ENCODE measurements around the gene PPP1R2.

Gene PPP1R2

DNA sequence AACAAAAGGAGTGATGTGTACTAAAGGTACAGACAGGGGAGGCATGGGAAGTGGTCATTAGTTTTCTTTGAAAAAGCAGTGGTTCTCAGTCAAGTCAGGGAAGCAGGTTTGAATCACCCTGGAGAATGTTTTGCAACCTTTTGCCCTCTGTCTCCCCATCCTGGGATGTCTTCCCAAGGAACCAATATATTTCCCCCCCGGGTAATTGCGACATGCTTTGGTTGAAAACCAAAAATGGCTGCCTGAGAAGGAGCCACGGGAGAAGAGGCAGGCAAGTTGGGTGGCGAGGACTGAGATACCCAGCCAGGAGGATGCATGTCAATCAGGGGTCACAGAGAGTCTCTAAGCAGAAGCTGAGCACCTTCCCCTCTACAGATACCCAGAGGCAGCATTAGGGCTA is 20.2 kb upstream of the PPP1R2 start:
- Histone ChIP-seq H3K27me3 (ENCODE audit: low read depth, low read length) (no peaks in the 10 kb centered on the region), H3K9me3 (ENCODE audit: control insufficient read depth in 1 of 2, low read length in 2 of 2) (no peaks in the 10 kb centered on the region), H3K4me3 (ENCODE audit: low read depth in 1 of 2, low read length in 2 of 2) (no peak overlapping the region), H3K4me1 (ENCODE audit: control insufficient read depth in 1 of 2, insufficient read depth in 2 of 2, low read length in 2 of 2) (no peaks in the 10 kb centered on the region), H3K27ac (ENCODE audit: low read length) (no peak overlapping the region), H3K36me3 (ENCODE audit: control insufficient read depth in 1 of 2, insufficient read depth in 2 of 2, low read length in 2 of 2) (no peaks in the 10 kb centered on the region)

DNA sequence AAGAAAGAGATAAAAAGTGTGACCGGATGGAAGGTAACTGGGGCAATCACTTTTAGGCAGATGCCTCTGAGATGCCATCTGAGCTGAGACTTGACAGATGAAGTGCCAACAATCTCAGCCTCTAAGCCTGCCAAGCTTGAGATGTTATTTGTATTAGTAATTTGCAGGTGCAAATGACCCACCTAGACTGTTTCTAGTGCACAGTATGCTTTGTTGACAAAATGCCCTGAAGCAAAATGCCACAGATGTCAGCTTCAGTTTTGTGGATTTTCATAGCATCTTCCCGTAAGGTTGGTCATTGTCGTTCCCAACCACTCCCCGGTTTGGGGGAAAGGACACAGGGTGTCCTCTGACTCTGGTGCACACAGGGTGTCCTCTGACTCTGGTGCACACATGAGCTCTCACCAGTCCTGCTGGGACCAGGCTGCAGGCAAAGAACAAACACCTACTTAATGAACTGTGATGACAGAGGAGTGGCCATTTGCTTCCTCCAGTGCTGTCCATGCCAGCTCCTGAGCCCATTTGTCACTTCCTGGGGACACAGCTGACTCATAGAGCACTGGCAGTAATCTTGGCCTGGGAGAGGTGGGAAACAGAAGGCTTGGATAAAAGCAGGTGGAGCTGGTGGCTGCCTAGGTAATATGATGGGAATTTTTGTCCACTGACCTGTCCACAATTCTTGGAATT is 16.7 kb upstream of the PPP1R2 start:
- Histone ChIP-seq H3K36me3 (ENCODE audit: control insufficient read depth in 1 of 2, insufficient read depth in 2 of 2, low read length in 2 of 2) (no peaks in the 10 kb centered on the region), H3K27me3 (ENCODE audit: low read depth, low read length) (no peaks in the 10 kb centered on the region), H3K4me1 (ENCODE audit: control insufficient read depth in 1 of 2, insufficient read depth in 2 of 2, low read length in 2 of 2) (no peaks in the 10 kb centered on the region), H3K27ac (ENCODE audit: low read length) (no peak overlapping the region), H3K4me3 (ENCODE audit: low read depth in 1 of 2, low read length in 2 of 2) (no peak overlapping the region), H3K9me3 (ENCODE audit: control insufficient read depth in 1 of 2, low read length in 2 of 2) (no peaks in the 10 kb centered on the region)

DNA sequence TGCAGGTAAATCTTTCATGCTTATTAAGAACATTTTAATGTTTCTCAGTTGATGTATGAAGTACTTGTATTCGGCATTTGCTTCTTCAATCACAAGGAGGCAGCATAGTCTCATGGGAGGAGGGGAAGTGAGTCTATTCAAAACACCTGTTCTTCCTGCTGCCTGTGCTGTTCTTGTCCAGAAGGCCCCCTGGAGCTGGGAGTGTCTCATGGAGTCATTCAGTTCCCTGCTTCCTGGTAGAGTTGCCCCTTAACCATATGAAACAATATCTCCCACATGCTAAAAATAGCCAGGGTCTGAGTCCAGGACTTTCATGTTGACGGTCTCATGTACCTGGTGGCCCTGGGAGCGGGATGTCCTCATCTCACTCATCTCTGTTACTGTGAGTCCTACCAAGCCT is 15.5 kb upstream of the PPP1R2 start:
- no peak overlapping the region for H3K4me3 ChIP-seq (ENCODE audit: low read depth in 1 of 2, low read length in 2 of 2)
- H3K9me3 ChIP-seq (ENCODE audit: control insufficient read depth in 1 of 2, low read length in 2 of 2): no peaks in the 10 kb centered on the region
- no peaks in the 10 kb centered on the region for H3K36me3 ChIP-seq (ENCODE audit: control insufficient read depth in 1 of 2, insufficient read depth in 2 of 2, low read length in 2 of 2)
- no peaks in the 10 kb centered on the region for H3K4me1 ChIP-seq (ENCODE audit: control insufficient read depth in 1 of 2, insufficient read depth in 2 of 2, low read length in 2 of 2)
- no peak overlapping the region for H3K27ac ChIP-seq (ENCODE audit: low read length)
- H3K27me3 ChIP-seq (ENCODE audit: low read depth, low read length): no peaks in the 10 kb centered on the region

DNA sequence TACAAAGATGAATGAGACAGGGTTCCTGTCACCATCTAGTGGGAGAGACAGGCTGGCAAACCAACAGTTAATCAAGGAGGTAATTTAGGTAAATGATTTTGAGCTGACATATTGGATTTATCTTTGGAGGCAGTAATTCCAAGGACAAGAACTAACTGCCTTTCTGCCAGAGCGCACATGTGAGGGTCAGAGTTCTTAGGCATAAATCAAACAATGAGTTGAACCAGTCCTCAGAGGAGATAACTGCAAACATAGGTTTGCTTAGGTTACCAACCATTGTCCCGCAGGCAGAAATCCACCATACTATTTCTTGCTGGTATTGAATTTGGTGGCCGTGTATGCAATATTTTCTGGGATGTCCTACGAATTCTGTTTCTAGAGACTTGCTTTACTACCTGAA is 14.2 kb upstream of the PPP1R2 start:
- Histone ChIP-seq H3K27me3 (ENCODE audit: low read depth, low read length) (no peaks in the 10 kb centered on the region), H3K27ac (ENCODE audit: low read length) (no peak overlapping the region), H3K36me3 (ENCODE audit: control insufficient read depth in 1 of 2, insufficient read depth in 2 of 2, low read length in 2 of 2) (no peaks in the 10 kb centered on the region), H3K4me3 (ENCODE audit: low read depth in 1 of 2, low read length in 2 of 2) (no peak overlapping the region), H3K4me1 (ENCODE audit: control insufficient read depth in 1 of 2, insufficient read depth in 2 of 2, low read length in 2 of 2) (no peaks in the 10 kb centered on the region), H3K9me3 (ENCODE audit: control insufficient read depth in 1 of 2, low read length in 2 of 2) (no peaks in the 10 kb centered on the region)

DNA sequence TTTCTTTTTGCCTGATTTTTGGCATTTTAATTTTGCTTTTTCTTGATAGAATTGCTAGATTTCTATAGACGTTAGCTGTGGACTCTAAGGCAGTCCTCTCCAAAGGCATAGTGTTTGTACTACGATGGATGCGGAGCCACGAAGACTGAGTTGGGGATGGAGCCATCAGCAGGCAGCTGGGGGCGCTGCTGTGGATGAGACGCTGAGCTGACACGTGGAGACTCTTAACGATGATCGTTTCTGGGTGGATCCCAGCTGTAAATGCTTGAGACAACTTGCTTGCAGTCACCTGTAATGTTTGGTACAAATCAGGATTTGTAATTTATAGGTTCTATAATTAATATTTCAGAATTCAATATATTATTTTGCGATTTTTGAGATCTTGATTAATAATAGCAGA is 13.3 kb upstream of the PPP1R2 start:
- H3K36me3 ChIP-seq (ENCODE audit: control insufficient read depth in 1 of 2, insufficient read depth in 2 of 2, low read length in 2 of 2): no peaks in the 10 kb centered on the region
- no peak overlapping the region for H3K4me3 ChIP-seq (ENCODE audit: low read depth in 1 of 2, low read length in 2 of 2)
- H3K27me3 ChIP-seq (ENCODE audit: low read depth, low read length): no peaks in the 10 kb centered on the region
- no peaks in the 10 kb centered on the region for H3K4me1 ChIP-seq (ENCODE audit: control insufficient read depth in 1 of 2, insufficient read depth in 2 of 2, low read length in 2 of 2)
- no peaks in the 10 kb centered on the region for H3K9me3 ChIP-seq (ENCODE audit: control insufficient read depth in 1 of 2, low read length in 2 of 2)
- no peak overlapping the region for H3K27ac ChIP-seq (ENCODE audit: low read length)

DNA sequence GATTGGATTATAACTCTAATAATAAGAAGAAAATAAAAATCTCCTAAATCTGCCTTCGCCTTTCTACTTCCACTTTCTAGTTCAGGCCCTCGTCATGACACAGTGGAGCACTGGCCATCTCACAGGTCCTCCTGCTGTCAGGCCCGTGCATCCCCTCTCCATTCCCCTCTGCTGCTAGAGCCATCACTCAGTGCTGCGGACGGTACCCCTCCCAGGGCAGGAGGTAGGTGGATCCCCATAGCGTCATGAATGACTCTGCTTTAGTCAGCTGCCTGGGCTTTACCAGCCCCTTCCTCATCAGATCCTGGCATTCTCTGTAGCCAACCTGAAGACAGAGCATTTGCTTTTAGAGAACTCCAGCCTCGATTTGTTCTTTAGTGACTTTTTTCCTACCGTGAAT is 12.0 kb upstream of the PPP1R2 start:
- Histone ChIP-seq H3K4me3 (ENCODE audit: low read depth in 1 of 2, low read length in 2 of 2) (no peak overlapping the region), H3K9me3 (ENCODE audit: control insufficient read depth in 1 of 2, low read length in 2 of 2) (no peaks in the 10 kb centered on the region), H3K27me3 (ENCODE audit: low read depth, low read length) (no peaks in the 10 kb centered on the region), H3K36me3 (ENCODE audit: control insufficient read depth in 1 of 2, insufficient read depth in 2 of 2, low read length in 2 of 2) (no peaks in the 10 kb centered on the region), H3K27ac (ENCODE audit: low read length) (no peak overlapping the region), H3K4me1 (ENCODE audit: control insufficient read depth in 1 of 2, insufficient read depth in 2 of 2, low read length in 2 of 2) (peaks cover 4% of the 10 kb centered on the region in 2 donors)

DNA sequence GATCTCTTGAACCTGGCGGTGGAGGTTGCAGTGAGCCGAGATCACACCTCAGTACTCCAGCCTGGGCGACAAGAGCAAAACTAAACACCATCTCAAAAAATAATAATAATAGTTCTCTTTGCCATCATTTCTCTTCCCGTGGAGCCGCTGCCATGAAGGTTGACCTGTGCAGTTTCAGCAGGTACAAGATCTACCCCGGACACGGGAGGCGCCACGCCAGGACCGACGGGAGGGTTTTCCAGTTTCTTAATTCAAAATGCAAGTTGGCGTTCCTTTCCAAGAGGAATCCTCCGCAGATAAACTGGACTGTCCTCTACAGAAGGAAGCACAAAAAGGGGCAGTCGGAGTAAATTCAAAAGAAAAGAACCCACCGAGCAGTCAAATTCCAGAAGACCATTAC is 11.3 kb upstream of the PPP1R2 start:
- peaks cover 4% of the 10 kb centered on the region in 2 donors for H3K4me1 ChIP-seq (ENCODE audit: control insufficient read depth in 1 of 2, insufficient read depth in 2 of 2, low read length in 2 of 2)
- no peaks in the 10 kb centered on the region for H3K27me3 ChIP-seq (ENCODE audit: low read depth, low read length)
- H3K4me3 ChIP-seq (ENCODE audit: low read depth in 1 of 2, low read length in 2 of 2): no peak overlapping the region
- no peaks in the 10 kb centered on the region for H3K36me3 ChIP-seq (ENCODE audit: control insufficient read depth in 1 of 2, insufficient read depth in 2 of 2, low read length in 2 of 2)
- no peak overlapping the region for H3K27ac ChIP-seq (ENCODE audit: low read length)
- H3K9me3 ChIP-seq (ENCODE audit: control insufficient read depth in 1 of 2, low read length in 2 of 2): no peaks in the 10 kb centered on the region

DNA sequence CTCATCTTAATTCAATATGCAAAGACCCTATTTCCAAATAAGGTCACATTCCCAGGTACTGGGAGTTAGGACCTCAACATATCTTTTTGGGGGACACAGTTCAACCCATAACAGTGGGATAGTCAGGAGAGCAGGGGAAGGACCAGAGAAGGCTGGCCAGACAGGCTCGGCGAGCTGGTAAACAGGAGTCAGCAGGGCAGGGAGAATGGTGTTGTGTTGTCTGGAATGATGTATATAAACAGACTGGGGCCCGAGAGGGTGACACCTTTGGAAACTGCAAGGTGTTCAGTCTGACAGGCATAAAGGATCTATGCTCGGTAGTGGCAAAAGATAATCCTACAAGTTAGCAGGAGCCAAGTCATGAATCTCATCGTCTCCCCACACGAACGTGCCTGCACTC is 10.1 kb upstream of the PPP1R2 start:
- Histone ChIP-seq H3K36me3 (ENCODE audit: control insufficient read depth in 1 of 2, insufficient read depth in 2 of 2, low read length in 2 of 2) (no peaks in the 10 kb centered on the region), H3K4me1 (ENCODE audit: control insufficient read depth in 1 of 2, insufficient read depth in 2 of 2, low read length in 2 of 2) (peaks cover 4% of the 10 kb centered on the region in 2 donors), H3K4me3 (ENCODE audit: low read depth in 1 of 2, low read length in 2 of 2) (no peak overlapping the region), H3K27me3 (ENCODE audit: low read depth, low read length) (no peaks in the 10 kb centered on the region), H3K9me3 (ENCODE audit: control insufficient read depth in 1 of 2, low read length in 2 of 2) (no peaks in the 10 kb centered on the region), H3K27ac (ENCODE audit: low read length) (no peak overlapping the region)

DNA sequence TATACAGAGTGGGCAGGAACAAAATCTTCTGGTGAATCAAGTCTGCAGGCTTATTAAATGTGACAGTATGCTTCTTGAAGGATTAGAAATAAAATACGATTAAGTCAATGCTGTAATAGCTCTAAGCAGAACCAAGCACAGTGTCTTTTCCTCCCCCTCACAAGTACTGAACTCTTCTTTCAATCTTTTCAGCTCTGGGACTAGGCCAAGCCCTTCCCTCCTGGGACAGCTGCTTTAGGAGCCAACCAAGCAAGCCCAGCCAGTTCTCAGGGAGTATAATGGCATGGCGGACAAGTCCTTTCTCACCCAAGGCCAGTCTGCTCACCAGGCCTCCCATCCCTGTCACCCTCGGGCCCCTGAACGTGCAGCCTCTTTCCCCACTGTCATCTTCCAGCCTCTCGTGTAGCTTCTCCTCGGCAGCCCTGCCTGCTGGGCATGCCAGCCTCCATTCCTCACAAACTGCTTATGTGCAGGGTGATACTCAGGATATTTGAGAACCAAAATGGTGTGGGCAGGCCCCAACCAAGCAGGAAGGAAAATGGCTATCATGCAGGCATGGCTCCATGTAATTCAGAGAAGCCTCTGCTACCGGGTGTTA is 8.4 kb upstream of the PPP1R2 start:
- H3K4me3 ChIP-seq (ENCODE audit: low read depth in 1 of 2, low read length in 2 of 2): no peak overlapping the region
- no peak overlapping the region for H3K27ac ChIP-seq (ENCODE audit: low read length)
- H3K27me3 ChIP-seq (ENCODE audit: low read depth, low read length): no peaks in the 10 kb centered on the region
- H3K4me1 ChIP-seq (ENCODE audit: control insufficient read depth in 1 of 2, insufficient read depth in 2 of 2, low read length in 2 of 2): peaks cover 4 to 8% of the 10 kb centered on the region in 2 donors
- H3K36me3 ChIP-seq (ENCODE audit: control insufficient read depth in 1 of 2, insufficient read depth in 2 of 2, low read length in 2 of 2): no peaks in the 10 kb centered on the region
- no peaks in the 10 kb centered on the region for H3K9me3 ChIP-seq (ENCODE audit: control insufficient read depth in 1 of 2, low read length in 2 of 2)

DNA sequence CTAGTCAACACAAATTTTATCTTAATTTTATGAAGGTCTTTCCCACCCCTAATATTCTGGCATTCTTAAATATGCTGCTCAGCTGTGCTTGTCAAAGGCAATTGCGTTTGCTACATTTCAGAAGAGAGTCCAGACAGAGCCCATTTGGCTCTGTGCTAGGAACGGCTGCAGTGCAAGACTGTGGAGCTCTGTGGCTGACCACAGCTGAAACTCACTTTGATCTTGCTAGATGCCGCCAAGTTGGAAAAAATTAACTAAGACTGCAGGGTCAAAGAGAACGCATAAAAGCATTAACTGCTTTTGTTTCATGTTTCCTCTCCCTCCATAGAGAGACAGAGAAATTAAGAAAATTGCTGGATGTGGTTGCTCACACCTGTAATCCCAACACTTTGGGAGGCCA is 7.6 kb upstream of the PPP1R2 start:
- peaks cover 7 to 16% of the 10 kb centered on the region in 2 donors for H3K4me1 ChIP-seq (ENCODE audit: control insufficient read depth in 1 of 2, insufficient read depth in 2 of 2, low read length in 2 of 2)
- no peak overlapping the region for H3K4me3 ChIP-seq (ENCODE audit: low read depth in 1 of 2, low read length in 2 of 2)
- H3K27me3 ChIP-seq (ENCODE audit: low read depth, low read length): no peaks in the 10 kb centered on the region
- no peak overlapping the region for H3K27ac ChIP-seq (ENCODE audit: low read length)
- H3K9me3 ChIP-seq (ENCODE audit: control insufficient read depth in 1 of 2, low read length in 2 of 2): no peaks in the 10 kb centered on the region
- no peaks in the 10 kb centered on the region for H3K36me3 ChIP-seq (ENCODE audit: control insufficient read depth in 1 of 2, insufficient read depth in 2 of 2, low read length in 2 of 2)

DNA sequence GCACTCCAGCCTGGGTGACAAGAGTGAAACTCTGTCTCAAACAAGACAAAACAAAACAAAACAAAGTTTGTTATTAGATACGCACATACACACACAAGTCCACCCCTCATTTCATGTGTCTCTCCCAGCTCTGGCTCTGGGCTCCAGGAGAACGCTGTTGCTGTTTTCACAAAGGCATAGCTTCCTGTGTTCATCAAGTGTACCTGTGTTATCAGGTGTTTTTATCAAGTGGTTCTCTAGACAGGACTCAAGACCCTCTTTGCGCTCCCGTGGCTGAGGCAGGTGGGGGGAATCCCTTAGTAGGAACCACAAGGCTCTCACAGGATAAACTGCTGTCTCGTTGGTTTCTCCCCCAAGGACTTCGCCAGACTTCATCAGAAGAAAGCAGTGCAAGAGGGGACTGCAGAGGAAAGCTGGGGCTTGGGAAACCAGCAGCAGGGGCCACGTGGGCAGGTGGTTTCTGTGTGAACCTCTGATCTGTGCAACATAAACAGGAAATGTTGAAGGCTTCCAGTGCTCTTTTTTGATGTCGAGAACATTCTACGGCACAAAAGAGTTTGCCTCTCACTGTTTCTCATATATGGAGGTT is 6.9 kb upstream of the PPP1R2 start:
- no peaks in the 10 kb centered on the region for H3K27me3 ChIP-seq (ENCODE audit: low read depth, low read length)
- H3K36me3 ChIP-seq (ENCODE audit: control insufficient read depth in 1 of 2, insufficient read depth in 2 of 2, low read length in 2 of 2): no peaks in the 10 kb centered on the region
- no peaks in the 10 kb centered on the region for H3K9me3 ChIP-seq (ENCODE audit: control insufficient read depth in 1 of 2, low read length in 2 of 2)
- H3K27ac ChIP-seq (ENCODE audit: low read length): no peak overlapping the region
- no peak overlapping the region for H3K4me3 ChIP-seq (ENCODE audit: low read depth in 1 of 2, low read length in 2 of 2)
- peaks cover 8 to 18% of the 10 kb centered on the region in 2 donors for H3K4me1 ChIP-seq (ENCODE audit: control insufficient read depth in 1 of 2, insufficient read depth in 2 of 2, low read length in 2 of 2)

DNA sequence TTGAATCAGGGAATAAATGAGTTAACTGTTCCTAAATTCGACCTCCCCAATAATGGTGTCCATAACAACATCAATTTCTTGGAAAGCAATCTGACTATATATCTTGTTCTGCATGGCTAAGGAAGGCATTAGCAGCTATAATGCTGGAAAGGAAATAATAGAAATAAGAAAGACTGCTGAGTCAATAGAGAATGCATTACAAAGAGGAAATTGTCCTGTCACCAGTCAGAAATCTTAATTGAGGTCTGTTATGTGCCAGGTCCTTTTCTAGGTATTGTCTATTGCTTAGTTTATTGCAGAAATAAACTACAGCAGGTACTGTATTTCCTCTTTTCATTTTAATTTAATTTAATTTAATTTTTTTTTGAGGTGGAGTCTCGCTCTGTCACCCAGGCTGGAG is 5.9 kb upstream of the PPP1R2 start:
- H3K36me3 ChIP-seq (ENCODE audit: control insufficient read depth in 1 of 2, insufficient read depth in 2 of 2, low read length in 2 of 2): no peaks in the 10 kb centered on the region
- H3K4me3 ChIP-seq (ENCODE audit: low read depth in 1 of 2, low read length in 2 of 2): no peak overlapping the region
- H3K27me3 ChIP-seq (ENCODE audit: low read depth, low read length): no peaks in the 10 kb centered on the region
- no peaks in the 10 kb centered on the region for H3K9me3 ChIP-seq (ENCODE audit: control insufficient read depth in 1 of 2, low read length in 2 of 2)
- H3K4me1 ChIP-seq (ENCODE audit: control insufficient read depth in 1 of 2, insufficient read depth in 2 of 2, low read length in 2 of 2): peaks cover 8 to 18% of the 10 kb centered on the region in 2 donors
- no peak overlapping the region for H3K27ac ChIP-seq (ENCODE audit: low read length)

Measured in muscle layer of duodenum (tissue), 2 donors.